HG03175 (cell line): ENCODE measurements around the gene ABHD14A.
"Not testable (repeated sequence)": the region's sequence is repeated elsewhere in the genome, so short reads cannot be mapped to it uniquely, and the experiment has no call there.

Experiments used
- ATAC-seq: cut with Tn5 transposase; IDR thresholded peaks from one replicate; pipeline ENCODE4 v1.9.1; 2021; ENCODE audit warnings: mild to moderate bottlenecking, moderate library complexity; ENCODE audit not compliant: unreplicated experiment

ABHD14A gene

GRCh38 chr3:51974963-51975851 is at the start of gene ABHD14A:
TSS of gene ABHD14A (plus strand) at chr3:51975064. CDS start at chr3:51975136, 72 bp downstream.
- peak; percentile 56 for ATAC-seq

GRCh38 chr3:51927061-51927977 is 47.5 kb upstream of the ABHD14A start:
- no peak for ATAC-seq

GRCh38 chr3:51928438-51928837 is 46.4 kb upstream of the ABHD14A start:
- ATAC-seq, result no peak

- not testable (repeated sequence) for ATAC-seq
Observed at GRCh38 chr3:51928981-51929380, 45.9 kb upstream of the ABHD14A start.

- ATAC-seq, result no peak
Observed at GRCh38 chr3:51929420-51930003, 45.4 kb upstream of the ABHD14A start.

- ATAC-seq, result no peak
Observed at GRCh38 chr3:51930439-51930838, 44.4 kb upstream of the ABHD14A start.

GRCh38 chr3:51931756-51932155 is 43.1 kb upstream of the ABHD14A start:
- ATAC-seq, result no peak

- no peak for ATAC-seq
Observed at GRCh38 chr3:51932471-51933370, 42.1 kb upstream of the ABHD14A start.

GRCh38 chr3:51933471-51934138 is 41.3 kb upstream of the ABHD14A start:
- ATAC-seq, result no peak

- no peak for ATAC-seq
Observed at GRCh38 chr3:51934139-51934850, 40.6 kb upstream of the ABHD14A start.

GRCh38 chr3:51934991-51935885 is 39.6 kb upstream of the ABHD14A start:
- no peak for ATAC-seq

- ATAC-seq, result no peak
Observed at GRCh38 chr3:51935886-51936755, 38.7 kb upstream of the ABHD14A start.

GRCh38 chr3:51937014-51937413 is 37.9 kb upstream of the ABHD14A start:
- no peak for ATAC-seq

- no peak for ATAC-seq
Observed at GRCh38 chr3:51937611-51938450, 37.0 kb upstream of the ABHD14A start.

GRCh38 chr3:51938780-51939425 is 36.0 kb upstream of the ABHD14A start:
- no peak for ATAC-seq
